ENCODE measurements around the gene CSNK1D. TPM values are rescaled to one million over a fixed set of nuclear protein-coding genes. Genes with fewer than 3 reads are reported as not detected.

Gene CSNK1D
- total RNA-seq, 1 donor: 73.5 TPM

DNA sequence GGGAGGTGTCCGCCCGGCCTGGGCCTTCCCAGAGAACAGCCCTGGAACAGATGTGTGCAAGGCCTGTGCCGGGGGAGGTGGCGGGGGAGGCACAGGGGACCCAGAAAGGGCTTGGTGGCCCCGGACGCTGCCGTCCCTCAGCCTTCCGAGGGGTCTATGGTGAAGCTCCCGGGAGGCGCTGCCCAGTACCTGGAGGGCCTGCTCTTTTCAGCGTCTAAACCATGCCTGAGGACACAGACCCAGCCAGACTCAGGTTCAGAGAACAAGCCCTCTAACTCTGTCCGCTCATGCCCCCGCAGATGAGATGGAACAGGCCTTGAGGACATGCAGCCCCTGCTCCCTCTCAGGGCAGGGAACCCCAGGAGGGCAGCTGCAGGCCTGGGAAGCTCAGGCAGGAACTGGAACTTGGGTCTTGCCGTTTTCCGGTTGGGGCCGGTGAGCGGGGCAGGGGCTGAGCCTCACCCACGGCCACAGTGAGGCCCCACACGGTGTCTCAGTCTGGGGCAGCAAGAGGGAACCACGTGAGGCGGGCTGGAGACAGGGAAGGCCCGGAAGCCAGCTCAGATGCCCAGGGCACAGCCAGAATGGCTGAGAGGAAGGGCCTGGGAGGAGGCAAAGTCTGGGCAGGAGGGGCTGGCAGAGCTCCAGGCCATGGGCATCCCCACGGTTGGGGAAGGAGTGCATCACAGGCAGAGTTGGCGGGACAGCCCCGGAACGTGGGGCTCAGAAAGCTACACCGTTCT lies 32.1 kb downstream of the CSNK1D start:
- peak in 2 of 3 donors; percentile 74 to 82 for DNase-seq (ENCODE audit: low read depth in 2 of 3, low spot score in 2 of 3)

DNA sequence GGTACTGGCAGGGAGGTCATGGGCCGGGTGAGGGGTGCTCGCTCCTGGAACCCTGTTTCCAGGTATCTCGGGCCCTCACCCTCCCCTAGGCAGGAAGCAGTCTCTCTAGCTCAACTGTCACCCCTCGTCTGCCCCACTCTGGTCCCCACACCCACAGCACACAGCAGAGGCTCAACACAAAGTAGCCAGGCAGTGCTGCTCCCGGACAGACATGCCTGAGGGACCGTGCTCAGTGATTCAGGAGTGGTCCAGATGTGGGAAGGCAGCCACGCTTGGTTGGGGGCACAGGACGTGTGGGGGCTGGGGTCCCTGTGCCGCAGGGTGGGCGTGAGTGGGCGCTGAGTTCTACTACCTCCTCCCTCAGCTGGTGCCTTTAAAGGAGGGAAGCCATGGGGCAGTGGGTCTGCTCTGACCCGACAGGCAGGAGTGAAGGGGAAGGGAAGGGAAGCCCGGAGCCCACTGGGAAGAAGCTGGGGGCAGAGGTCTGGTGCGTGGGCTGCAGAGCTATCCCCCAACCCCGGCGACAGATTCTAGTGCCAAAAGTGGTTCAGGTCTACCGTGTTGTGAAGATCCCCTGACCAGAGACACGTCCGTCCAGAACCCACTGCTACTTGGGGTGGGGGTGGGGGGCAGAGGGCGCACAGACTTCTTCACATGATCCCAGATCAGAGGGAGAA lies 32.9 kb downstream of the CSNK1D start:
- no peak for DNase-seq (ENCODE audit: low read depth in 2 of 3, low spot score in 2 of 3)

DNA sequence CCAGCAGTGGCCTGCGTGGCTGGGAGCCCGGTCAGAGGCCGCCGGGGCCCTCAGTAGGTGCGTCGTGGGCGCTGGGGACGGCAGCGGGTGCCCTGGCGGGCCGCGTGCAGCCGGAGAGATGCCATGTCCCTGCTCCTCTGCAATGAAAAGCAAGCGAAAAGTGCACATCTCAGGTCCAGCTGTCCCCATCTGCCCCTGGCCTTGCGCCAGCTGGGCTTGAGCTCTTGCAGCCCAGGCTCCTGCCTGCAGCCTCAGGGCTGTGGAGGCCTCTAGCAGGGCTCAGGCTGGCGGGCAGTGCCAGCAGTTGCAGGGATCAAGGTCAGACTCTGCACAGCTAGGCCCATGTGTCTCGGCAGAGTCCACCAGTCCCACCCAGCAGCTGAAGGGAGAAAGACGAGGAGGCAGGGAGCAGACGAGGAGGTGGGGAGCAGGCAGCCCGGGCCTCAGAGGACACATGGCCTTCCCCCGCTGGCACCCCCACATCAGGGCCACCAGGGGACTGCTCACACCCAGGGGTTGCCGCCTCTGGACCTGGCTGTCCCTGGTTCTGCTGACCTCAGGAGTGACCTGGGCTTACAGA lies 33.5 kb downstream of the CSNK1D start:
- no peak for DNase-seq (ENCODE audit: low read depth in 2 of 3, low spot score in 2 of 3)

DNA sequence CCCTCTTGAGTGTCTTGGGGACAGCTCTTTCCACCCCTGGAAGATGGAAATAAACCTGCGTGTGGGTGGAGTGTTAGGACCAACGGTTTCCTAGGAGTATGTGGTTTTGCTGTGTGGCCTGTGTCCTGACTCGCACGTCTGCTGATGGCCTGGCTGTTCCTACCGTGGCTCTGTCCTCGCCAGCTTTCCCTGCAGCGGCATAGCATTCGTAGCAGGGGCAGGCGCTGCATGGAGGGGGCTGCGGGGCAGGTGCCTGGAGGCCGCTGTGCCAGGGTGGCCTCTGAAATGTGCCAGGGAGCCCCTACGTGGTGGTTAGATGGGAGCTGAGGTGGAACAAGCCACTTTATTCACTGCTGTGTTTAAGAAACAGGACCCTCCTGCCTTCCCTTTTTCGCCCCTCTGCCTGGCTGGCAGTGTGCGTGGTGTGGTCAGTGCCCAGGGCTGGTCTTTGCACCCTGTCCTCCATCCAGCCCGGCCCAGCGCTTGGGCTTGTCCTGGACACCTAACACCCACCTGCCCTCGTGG lies 34.0 kb downstream of the CSNK1D start:
- DNase-seq (ENCODE audit: low read depth in 2 of 3, low spot score in 2 of 3): no peak

DNA sequence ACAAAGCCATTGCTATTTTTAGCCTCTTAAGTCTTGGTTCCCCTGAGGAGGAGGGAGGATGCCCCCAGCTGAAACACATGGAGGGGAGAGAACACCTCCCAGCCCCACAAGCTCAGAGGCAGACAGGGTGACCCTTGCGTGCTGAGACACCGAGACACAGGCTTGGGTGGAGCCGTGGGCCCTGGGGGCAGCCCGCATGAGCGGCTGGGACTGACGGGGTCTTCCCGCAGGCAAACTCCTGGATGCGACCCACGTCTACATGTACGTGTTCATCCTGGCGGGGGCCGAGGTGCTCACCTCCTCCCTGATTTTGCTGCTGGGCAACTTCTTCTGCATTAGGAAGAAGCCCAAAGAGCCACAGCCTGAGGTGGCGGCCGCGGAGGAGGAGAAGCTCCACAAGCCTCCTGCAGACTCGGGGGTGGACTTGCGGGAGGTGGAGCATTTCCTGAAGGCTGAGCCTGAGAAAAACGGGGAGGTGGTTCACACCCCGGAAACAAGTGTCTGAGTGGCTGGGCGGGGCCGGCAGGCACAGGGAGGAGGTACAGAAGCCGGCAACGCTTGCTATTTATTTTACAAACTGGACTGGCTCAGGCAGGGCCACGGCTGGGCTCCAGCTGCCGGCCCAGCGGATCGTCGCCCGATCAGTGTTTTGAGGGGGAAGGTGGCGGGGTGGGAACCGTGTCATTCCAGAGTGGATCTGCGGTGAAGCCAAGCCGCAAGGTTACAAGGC lies 34.9 kb downstream of the CSNK1D start:
- DNase-seq (ENCODE audit: low read depth in 2 of 3, low spot score in 2 of 3): peak in 1 of 3 donors; percentile 29

DNA sequence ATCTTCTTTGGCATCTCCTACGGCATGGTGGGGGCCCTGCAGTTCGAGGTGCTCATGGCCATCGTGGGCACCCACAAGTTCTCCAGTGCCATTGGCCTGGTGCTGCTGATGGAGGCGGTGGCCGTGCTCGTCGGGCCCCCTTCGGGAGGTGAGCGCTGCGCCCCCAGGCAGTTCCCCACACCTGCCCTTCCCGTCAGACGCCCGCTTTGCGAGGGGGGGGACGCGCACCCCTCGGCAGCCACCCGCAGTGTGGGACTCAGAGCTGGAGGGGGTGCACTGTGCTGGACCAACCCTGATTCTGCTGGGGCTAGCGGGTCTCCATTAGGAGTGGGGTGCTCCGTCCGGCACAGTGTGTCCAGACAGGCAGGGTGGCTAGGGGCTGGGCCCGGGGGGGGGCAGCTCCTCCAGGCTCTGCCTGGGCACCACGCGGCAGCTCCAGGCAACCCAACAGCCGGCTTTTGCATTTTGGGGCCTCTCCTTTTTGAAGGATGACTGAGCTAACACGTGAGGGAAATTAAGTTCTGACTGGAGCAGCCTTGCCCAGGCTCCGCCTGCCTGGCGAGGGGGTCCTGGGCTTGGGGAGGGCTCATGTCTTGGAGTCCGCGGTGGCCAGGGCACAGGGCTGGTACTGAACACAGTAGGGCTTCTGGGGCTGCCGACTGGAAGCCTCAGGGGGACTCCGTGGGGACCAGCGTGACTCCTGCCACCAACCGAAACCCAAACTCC lies 35.6 kb downstream of the CSNK1D start:
- DNase-seq (ENCODE audit: low read depth in 2 of 3, low spot score in 2 of 3): no peak

DNA sequence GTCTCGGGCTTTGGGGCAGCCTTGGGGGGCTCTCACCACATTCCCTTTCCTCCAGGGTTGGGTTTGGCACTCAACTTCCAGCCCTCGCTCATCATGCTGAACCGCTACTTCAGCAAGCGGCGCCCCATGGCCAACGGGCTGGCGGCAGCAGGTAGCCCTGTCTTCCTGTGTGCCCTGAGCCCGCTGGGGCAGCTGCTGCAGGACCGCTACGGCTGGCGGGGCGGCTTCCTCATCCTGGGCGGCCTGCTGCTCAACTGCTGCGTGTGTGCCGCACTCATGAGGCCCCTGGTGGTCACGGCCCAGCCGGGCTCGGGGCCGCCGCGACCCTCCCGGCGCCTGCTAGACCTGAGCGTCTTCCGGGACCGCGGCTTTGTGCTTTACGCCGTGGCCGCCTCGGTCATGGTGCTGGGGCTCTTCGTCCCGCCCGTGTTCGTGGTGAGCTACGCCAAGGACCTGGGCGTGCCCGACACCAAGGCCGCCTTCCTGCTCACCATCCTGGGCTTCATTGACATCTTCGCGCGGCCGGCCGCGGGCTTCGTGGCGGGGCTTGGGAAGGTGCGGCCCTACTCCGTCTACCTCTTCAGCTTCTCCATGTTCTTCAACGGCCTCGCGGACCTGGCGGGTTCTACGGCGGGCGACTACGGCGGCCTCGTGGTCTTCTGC lies 36.3 kb downstream of the CSNK1D start:
- peak in 1 of 3 donors; percentile 18 for DNase-seq (ENCODE audit: low read depth in 2 of 3, low spot score in 2 of 3)

DNA sequence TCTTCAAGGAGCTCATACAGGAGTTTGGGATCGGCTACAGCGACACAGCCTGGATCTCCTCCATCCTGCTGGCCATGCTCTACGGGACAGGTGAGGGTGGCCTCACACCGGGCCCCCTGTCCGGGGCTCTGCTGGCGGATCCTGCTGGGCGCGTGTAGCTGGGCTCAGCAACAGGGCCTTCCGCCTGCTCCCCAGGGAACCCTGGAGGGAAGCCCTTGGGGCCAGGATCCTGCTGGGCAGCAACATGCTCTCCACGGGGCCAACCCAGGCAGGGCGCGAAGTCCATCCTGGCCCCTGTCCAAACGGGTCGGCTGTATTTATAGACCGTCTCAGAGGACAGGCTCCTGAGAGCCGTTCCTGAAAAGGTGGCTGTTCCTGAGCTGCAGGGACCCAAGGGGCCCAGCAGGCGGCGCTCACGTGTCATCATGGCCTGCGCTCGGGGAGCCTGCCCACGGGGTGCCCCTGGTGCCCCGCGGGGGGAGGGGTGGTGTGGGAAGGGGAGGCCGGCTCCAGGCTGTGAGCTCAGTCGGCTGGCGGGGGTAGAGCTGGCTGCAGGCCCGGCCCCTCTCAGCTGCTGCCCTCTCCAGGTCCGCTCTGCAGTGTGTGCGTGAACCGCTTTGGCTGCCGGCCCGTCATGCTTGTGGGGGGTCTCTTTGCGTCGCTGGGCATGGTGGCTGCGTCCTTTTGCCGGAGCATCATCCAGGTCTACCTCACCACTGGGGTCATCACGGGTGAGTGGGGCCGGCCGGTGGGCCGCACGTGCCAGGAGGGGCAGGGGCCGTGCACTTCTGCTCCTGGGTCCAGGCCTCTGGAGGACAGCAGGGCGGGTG lies 37.1 kb downstream of the CSNK1D start:
- DNase-seq (ENCODE audit: low read depth in 2 of 3, low spot score in 2 of 3): peak in 2 of 3 donors; percentile 66 to 79

DNA sequence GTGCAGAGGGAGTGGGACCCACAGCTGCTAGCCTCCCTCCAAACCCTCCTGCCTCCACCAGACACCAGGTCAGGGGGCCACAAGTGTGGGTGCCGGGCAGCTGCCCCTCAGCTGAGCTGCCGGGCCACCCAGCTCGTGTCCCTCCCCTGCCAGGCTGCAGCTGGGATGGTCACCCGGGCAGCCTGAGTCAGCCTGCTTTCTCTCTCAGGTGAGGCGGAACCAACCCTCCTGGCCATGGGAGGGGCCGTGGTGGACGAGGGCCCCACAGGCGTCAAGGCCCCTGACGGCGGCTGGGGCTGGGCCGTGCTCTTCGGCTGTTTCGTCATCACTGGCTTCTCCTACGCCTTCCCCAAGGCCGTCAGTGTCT lies 37.7 kb downstream of the CSNK1D start:
- DNase-seq (ENCODE audit: low read depth in 2 of 3, low spot score in 2 of 3): no peak

DNA sequence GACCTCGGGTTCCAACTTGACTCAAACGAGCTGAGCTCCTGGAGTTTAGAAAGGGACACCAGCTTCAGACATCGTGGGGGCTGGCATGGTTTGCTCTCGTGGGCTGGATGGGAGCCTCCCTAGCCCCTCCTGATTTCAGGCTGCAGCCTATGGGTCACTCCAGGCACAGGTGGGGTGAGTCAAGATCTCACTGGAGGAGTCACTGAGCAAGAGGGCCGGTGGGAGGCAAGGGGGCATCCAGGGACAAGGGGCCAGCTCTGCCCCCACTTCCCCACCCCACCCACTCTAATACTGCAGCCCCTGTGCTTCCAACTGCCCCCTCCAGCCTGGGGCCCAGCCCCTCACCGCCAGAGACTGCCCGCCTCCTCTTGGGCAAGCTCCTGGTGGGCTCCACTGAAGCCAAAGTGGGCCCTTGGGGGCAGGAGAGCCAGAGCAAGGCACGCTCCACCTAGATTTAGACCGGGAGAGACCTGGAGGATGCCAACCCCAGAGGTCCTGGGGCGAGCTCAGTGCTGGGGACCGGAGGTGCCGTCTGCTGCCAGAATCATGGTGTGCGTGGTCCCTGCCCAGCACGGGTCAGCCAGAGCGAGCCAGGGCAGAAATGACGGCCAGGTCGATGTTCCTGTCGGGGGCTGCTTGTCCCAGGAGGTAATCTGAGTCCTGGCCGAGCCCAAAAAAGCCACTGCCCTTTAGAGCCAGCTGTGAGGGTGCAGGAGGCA lies 38.3 kb downstream of the CSNK1D start:
- no peak for DNase-seq (ENCODE audit: low read depth in 2 of 3, low spot score in 2 of 3)

DNA sequence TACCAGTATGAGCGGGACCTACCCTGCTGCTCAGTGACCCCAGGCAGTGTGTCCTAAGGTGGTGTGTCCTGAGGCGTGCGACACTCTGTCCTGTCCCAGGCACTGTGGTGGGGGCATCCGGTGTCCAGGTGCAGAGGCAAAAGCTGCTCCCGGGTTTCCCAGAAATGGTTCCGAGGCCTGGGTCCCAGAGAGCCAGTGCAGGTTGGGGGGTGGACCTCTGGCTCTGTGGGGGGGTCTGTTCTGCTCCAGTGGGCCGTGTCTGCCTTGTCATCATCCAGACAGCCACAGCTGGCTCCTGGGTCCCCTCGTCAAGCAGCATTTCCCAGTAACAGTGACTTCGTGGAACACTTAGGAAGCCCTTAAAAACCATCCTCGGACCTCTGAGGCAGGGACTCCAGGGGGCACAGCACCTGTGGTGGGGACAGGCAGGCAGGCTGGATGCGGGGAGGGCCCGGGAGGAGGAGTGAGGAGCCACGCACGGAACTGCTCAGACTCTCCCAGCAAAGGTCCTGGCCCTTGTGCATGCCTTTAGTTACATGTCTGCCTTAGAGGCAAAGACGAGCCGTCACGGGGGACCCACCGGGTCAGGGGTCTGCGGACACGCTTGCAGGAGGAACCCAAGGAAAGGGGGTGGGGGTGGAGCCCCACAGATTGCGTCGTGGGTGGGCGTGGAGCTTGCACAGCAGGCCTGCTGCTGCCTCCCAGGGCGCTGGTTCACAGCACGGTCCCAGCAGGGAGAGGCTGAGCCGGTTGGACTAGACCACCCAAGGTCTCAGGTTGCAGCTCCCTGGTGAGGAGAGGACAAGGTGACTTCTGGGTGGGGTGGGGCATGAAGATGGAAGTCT lies 39.1 kb downstream of the CSNK1D start:
- DNase-seq (ENCODE audit: low read depth in 2 of 3, low spot score in 2 of 3): no peak

DNA sequence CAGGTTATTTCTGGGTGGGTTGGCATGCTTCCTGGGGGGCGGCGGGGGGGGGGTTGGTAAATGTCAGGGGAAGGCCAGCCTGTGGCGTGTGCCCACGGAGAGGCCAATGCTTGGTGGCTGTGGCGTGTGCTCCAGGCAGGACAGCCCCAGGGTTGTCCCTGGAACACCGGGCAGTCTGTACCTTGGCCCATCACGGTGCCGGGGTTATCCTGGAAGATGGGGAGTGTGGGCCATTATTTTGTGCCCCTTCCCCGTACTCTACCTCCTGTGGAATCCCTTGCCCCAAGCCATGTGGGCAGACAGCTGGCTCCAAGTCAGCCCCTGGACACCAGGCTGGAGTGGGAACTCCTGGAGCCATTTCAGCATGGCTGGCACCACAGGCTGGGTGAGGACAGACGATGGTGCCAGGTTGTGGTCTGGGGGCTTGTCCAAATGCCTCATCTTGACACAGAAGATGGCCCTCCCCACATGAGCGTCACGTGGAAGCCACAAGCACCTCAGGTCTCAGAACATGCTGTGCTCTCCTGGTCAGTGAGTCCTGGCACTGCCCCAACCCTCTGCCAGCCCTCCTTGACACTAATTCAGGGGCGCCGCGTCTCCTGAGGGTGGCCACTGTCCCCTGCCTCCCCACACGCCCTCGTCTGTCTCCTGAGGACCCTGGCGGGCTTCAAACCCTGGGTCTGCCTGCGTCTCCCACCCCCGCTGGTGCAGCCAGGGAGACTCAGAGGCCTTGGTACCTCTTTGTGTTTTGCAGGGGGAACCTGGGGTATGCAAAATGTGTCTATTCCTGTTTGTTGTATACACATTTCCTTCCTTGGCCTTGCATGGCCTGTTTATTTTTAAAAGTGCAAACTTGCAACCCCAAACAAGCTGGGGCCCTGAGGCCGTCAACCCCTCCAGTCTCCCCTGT lies 40.4 kb downstream of the CSNK1D start:
- DNase-seq (ENCODE audit: low read depth in 2 of 3, low spot score in 2 of 3): no peak

DNA sequence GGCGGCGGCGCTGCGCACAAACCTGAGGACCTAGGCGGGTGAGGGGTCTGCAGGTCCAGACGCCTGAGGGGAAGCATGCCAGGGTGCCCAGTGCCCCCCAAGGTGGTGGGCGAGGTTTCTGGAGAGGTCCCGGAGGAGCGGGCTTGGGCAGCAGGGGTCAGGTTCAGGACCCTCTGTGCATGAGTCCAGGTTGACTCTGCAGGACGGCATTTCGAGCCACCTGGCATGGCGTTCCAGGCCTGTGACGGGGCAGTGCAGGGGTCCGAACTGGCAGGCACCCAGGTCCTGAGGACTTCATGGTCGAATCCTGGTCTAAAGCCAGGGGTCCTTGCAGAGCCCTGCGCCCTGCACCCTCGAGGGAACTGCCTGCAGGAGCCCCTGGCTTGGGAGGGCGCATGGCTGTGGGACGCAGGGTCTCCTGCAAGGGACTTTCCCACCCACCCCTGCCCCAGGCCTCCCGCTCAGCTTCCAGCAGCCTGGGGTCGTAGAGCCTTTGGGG lies 41.1 kb downstream of the CSNK1D start:
- no peak for DNase-seq (ENCODE audit: low read depth in 2 of 3, low spot score in 2 of 3)

DNA sequence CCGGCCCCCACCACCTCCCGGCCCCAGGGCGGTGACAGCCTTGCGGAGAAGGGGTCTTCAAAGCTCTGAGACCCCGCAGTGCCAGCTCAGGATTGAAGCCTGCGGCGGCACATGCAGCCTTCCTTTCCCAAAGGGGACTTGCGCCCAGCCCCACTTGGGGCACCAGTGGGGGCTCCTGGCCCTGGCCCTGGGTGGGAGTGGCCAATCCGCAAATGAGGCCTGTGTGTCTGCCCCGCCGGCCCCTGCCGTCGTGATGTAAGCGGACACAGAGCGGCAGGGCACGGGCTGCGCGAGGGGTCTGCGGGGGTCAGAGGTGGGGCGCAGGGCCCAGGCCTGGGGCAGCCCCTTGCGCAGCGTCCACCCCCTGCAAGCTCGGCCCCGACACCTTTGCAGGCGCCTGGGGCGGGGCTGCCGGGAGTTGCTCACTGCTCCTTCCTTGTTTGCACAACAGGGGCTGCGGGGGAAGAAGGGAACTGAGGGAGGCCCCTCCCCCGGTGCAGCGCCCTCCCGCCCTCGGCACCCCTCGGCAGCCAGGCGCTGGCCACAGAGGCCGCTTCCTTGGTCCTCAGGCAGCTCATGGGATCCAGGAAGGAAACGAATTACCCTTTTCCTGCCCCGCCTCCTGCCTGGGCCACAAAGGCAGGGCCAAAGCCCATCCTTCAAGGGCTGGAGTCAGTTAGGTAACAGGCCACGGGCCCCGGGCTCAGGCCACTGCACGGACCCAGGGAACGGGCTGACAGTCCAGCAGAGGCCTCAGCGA lies 41.8 kb downstream of the CSNK1D start:
- DNase-seq (ENCODE audit: low read depth in 2 of 3, low spot score in 2 of 3): peak in 1 of 3 donors; percentile 53

DNA sequence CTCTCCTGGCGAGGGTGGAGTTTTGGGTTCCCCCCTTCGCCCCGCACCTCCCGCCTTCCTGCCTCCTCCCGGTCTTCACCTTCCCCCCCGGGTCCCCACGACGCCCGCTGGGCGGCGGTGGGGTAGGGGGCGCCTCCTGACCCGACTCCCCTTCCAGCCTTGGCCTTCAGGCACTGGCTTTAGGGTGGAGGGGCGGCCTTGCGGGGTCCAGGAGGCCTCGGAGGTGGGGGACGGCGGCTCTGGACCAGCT lies 42.3 kb downstream of the CSNK1D start:
- DNase-seq (ENCODE audit: low read depth in 2 of 3, low spot score in 2 of 3): no peak
